GM23248 (cell line): ENCODE results near the gene NXPH4.

Source experiments
- EZH2 ChIP-seq: fragments of 200-600 bp; sonication (generic); IDR thresholded peaks from 2 replicates; pipeline ENCODE4 v1.6.1; 2018; ENCODE audit warnings: antibody characterized with exemption, mild to moderate bottlenecking; ENCODE audit not compliant: insufficient read depth, poor library complexity, severe bottlenecking
- EZH2phosphoT487 ChIP-seq: fragments of 200-600 bp; sonication (generic); IDR thresholded peaks from 2 replicates; pipeline ENCODE4 v1.6.1; 2018; ENCODE audit warnings: antibody characterized with exemption, moderate library complexity, mild to moderate bottlenecking, low read depth; ENCODE audit not compliant: insufficient read depth

GRCh38 chr12:57263096-57263495 is 46.5 kb downstream of the NXPH4 start:
- TF ChIP-seq EZH2 (no peak), EZH2phosphoT487 (no peak)
